AG04450 (cell line): ENCODE data around the gene STPG4. TPM values are rescaled to one million over a fixed set of nuclear protein-coding genes. Genes with fewer than 3 reads are reported as not detected.

ENCODE experiments used
- CTCF ChIA-PET: fragments of 300-600, 350-600 bp; formaldehyde crosslinking; extraction: SDS; loops from one replicate; lab custom pipeline; 2022; ENCODE audit warnings: antibody characterized with exemption, inconsistent platforms; lab: Charles Lee
- POLR2A ChIA-PET: fragments of 350-600 bp; formaldehyde crosslinking; extraction: SDS; loops from one replicate; lab custom pipeline; 2021; ENCODE audit warnings: antibody characterized with exemption, inconsistent platforms; lab: Yijun Ruan, JAX
- DNase-seq: peaks from one replicate; pipeline ENCODE4 v3.0.0-alpha.2; 2011; ENCODE audit warnings: low read depth, low spot score
- H3K27ac ChIP-seq: one replicate; pipeline ENCODE4 v1.5.1; 2012; ENCODE audit warnings: low read depth, low read length, control low read depth
- H3K27me3 ChIP-seq: one replicate; pipeline ENCODE4 v1.6.0; 2012; ENCODE audit warnings: low read length; ENCODE audit not compliant: control insufficient read depth, insufficient read depth
- H3K4me3 ChIP-seq: 2 replicates; pipeline ENCODE4 v1.5.1; 2011; ENCODE audit warnings: mild to moderate bottlenecking, low read depth, low read length, control low read depth
- H3K9me3 ChIP-seq: 2 replicates; pipeline ENCODE4 v1.5.1; 2012; ENCODE audit warnings: low read length; ENCODE audit not compliant: control insufficient read depth, insufficient read depth
- CTCF ChIP-seq: IDR thresholded peaks from 2 replicates; pipeline ENCODE4 v1.5.1; 2011; ENCODE audit warnings: low read depth, low read length, control low read depth, inconsistent platforms
- polyA plus RNA-seq: library from polyadenylated mRNA; depleted of rRNA; stranded (reverse); fragments of >200 nt; gene quantifications from 2 replicates; pipeline ENCODE4 v1.2.3, GENCODE V29; 2011

STPG4 gene
- polyA plus RNA-seq, 1 experiment, result 0.14 TPM

- Histone ChIP-seq H3K27ac (no peak overlapping the region), H3K27me3 (no peaks in the 10 kb centered on the region), H3K4me3 (no peak overlapping the region), H3K9me3 (no peaks in the 10 kb centered on the region)
- ChIA-PET CTCF (interaction anchor here (2.1 kb wide), 1 partner anchor 170 kb away, joined by 6 read pairs; no protein-coding TSS in a partner anchor), POLR2A (no interaction called here)
- no peak for TF ChIP-seq CTCF
- DNase-seq, result no peak
These were observed 2.3 kb downstream of the STPG4 start for GRCh38 chr2:47152803-47153202.

- no peak for TF ChIP-seq CTCF
- CTCF ChIA-PET, result interaction anchor here (0.6 to 1.1 kb wide), 3 partner anchors 173 to 174 kb away, joined by 3 read pairs; no protein-coding TSS in a partner anchor
- no peak overlapping the region for H3K27ac ChIP-seq
- no peaks in the 10 kb centered on the region for H3K27me3 ChIP-seq
- no peaks in the 10 kb centered on the region for H3K9me3 ChIP-seq
- POLR2A ChIA-PET, result interaction anchor here (0.7 to 0.9 kb wide), 2 partner anchors 21 to 139 kb away, joined by 4 read pairs; no protein-coding TSS in a partner anchor
- no peak for DNase-seq
- no peak overlapping the region for H3K4me3 ChIP-seq
These were observed 4.9 kb downstream of the STPG4 start for GRCh38 chr2:47150175-47150574.

GRCh38 chr2:47147021-47147420 lies 8.1 kb downstream of the STPG4 start:
- ChIA-PET CTCF (no interaction called here), POLR2A (no interaction called here)
- DNase-seq, result no peak

GRCh38 chr2:47145466-47145865 lies 9.6 kb downstream of the STPG4 start:
- Histone ChIP-seq H3K4me3 (no peak overlapping the region), H3K9me3 (no peaks in the 10 kb centered on the region), H3K27ac (no peak overlapping the region), H3K27me3 (no peaks in the 10 kb centered on the region)
- DNase-seq, result no peak
- TF ChIP-seq CTCF, result no peak
- POLR2A ChIA-PET, result no interaction called here
- CTCF ChIA-PET, result no interaction called here

More at GRCh38 chr2:47147021-47147420, 8.1 kb downstream of the STPG4 start:
- Histone ChIP-seq H3K9me3 (no peaks in the 10 kb centered on the region), H3K4me3 (no peak overlapping the region), H3K27ac (no peak overlapping the region), H3K27me3 (no peaks in the 10 kb centered on the region)
- TF ChIP-seq CTCF, result no peak

GRCh38 chr2:47141520-47141919 lies 13.6 kb downstream of the STPG4 start:
- ChIA-PET POLR2A (interaction anchor here (0.7 kb wide), 1 partner anchor 130 kb away, joined by 5 read pairs; no protein-coding TSS in a partner anchor), CTCF (interaction anchor here (1.5 kb wide), 1 partner anchor 182 kb away, joined by 5 read pairs; no protein-coding TSS in a partner anchor)
- no peak overlapping the region for H3K4me3 ChIP-seq
- no peak for TF ChIP-seq CTCF
- H3K27ac ChIP-seq, result no peak overlapping the region
- no peaks in the 10 kb centered on the region for H3K9me3 ChIP-seq
- H3K27me3 ChIP-seq, result no peaks in the 10 kb centered on the region
- no peak for DNase-seq
